ENCODE data around the gene CUL1. TPM values are rescaled to one million over a fixed set of nuclear protein-coding genes. Genes with fewer than 3 reads are reported as not detected.

The CUL1 gene
- total and polyA plus RNA-seq, 4 donors = 22.9 to 56.5 (median 32.8) TPM

DNA sequence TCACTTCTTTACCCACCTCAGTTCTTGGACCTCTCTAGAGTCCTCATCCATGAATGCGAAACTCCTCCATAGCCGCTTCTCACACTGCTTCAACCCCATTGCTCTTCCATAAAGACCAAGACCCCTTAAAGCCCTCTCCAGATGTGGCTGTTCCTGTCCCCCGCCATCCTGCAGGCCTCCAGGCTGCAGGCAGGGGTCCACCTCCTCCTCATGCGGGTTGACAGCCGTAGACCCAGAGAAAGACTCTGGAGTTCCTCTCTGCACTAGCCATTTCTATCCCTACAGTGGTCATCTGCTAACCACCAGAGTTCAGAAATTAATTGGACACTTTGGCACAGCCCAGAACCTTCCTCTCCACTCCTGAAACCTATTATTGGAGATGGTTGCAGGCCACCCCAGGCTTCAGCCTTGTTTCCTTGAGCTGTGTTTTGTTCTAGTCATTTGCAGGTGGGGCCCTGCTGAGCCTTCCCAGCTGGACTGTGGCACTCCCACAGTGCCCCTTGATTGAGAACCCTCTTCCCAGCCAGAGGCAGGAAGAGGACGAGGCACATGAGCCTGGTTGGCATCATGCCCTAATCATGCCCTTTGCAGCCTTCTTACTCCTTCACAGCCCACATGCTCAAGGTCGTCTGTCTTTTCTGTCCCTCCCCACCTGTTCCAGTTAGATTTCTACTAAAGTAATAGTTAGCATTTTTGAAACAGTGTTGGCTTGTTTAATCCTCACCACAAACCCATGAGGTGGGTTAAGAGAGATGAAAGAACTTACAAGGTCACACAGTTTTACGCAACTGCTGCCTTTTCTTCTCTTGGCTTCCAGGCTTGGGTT, 23.9 kb downstream of the CUL1 start:
- no peak for DNase-seq
- Histone ChIP-seq H3K4me3 (no peak overlapping the region), H3K4me1 (ENCODE audit: control insufficient read depth in 5 of 5, insufficient read depth in 5 of 5, low read length in 5 of 5) (peaks cover 0 to 37% (median 10%) of the 10 kb centered on the region in 5 donors), H3K36me3 (ENCODE audit: control insufficient read depth in 4 of 4, insufficient read depth in 4 of 4, low read length in 4 of 4) (no peaks in the 10 kb centered on the region), H3K27ac (ENCODE audit: low read depth in 1 of 2, low read length in 1 of 2) (peak overlapping the region in 1 of 2 donors; percentile 11), H3K9ac (ENCODE audit: insufficient read depth in 1 of 2, low read length in 2 of 2) (no peak overlapping the region), H3K9me3 (ENCODE audit: control insufficient read depth in 4 of 4, insufficient read depth in 3 of 4, low read length in 3 of 4) (no peaks in the 10 kb centered on the region), H3K27me3 (ENCODE audit: control insufficient read depth in 3 of 3, insufficient read depth in 3 of 3, low read length in 2 of 3) (no peaks in the 10 kb centered on the region)
- TF ChIP-seq, protein P1, sequence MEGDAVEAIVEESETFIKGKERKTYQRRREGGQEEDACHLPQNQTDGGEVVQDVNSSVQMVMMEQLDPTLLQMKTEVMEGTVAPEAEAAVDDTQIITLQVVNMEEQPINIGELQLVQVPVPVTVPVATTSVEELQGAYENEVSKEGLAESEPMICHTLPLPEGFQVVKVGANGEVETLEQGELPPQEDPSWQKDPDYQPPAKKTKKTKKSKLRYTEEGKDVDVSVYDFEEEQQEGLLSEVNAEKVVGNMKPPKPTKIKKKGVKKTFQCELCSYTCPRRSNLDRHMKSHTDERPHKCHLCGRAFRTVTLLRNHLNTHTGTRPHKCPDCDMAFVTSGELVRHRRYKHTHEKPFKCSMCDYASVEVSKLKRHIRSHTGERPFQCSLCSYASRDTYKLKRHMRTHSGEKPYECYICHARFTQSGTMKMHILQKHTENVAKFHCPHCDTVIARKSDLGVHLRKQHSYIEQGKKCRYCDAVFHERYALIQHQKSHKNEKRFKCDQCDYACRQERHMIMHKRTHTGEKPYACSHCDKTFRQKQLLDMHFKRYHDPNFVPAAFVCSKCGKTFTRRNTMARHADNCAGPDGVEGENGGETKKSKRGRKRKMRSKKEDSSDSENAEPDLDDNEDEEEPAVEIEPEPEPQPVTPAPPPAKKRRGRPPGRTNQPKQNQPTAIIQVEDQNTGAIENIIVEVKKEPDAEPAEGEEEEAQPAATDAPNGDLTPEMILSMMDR (IDR thresholded peaks at IDR 0.05; ENCODE audit: control extremely low read depth, extremely low read depth) = no peak
- 67 to 74% methylated on average over 8 of the region's 8 CpGs for WGBS, 2 donors
- ATAC-seq (ENCODE audit: insufficient read depth, low FRiP score) = no peak

DNA sequence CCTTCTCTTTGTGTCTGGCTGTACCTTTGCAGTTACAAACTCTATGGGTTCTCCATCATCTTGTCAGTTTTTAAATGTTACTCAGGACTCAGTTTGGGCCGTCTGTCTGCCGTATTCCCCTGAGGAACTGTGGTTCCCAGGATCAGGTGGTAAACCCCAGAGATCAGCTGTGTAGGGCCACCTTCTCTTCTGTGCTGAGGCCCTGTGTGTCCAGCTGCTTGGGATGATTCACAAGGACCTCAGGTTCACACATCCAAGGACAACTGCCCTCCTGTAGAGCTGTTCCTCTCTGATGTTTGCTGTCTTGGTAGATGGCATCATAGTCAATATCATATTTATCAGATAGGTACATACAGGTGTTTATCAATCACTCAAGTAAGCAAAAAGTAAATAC, 24.5 kb downstream of the CUL1 start:
- DNase-seq = no peak
- H3K36me3 ChIP-seq (ENCODE audit: control insufficient read depth in 4 of 4, insufficient read depth in 4 of 4, low read length in 4 of 4) = no peaks in the 10 kb centered on the region
- no peaks in the 10 kb centered on the region for H3K9me3 ChIP-seq (ENCODE audit: control insufficient read depth in 4 of 4, insufficient read depth in 3 of 4, low read length in 3 of 4)
- H3K4me1 ChIP-seq (ENCODE audit: control insufficient read depth in 5 of 5, insufficient read depth in 5 of 5, low read length in 5 of 5) = peaks cover 0 to 35% (median 10%) of the 10 kb centered on the region in 5 donors
- TF ChIP-seq, protein P1 (IDR thresholded peaks at IDR 0.05; ENCODE audit: control extremely low read depth, extremely low read depth) = no peak
- H3K9ac ChIP-seq (ENCODE audit: insufficient read depth in 1 of 2, low read length in 2 of 2) = no peak overlapping the region
- H3K4me3 ChIP-seq = no peak overlapping the region
- no peaks in the 10 kb centered on the region for H3K27me3 ChIP-seq (ENCODE audit: control insufficient read depth in 3 of 3, insufficient read depth in 3 of 3, low read length in 2 of 3)
- peak overlapping the region; percentile 11 to 23 for H3K27ac ChIP-seq (ENCODE audit: low read depth in 1 of 2, low read length in 1 of 2)
- 76 to 89% methylated on average over 2 of the region's 2 CpGs for WGBS, 2 donors
- ATAC-seq (ENCODE audit: insufficient read depth, low FRiP score) = no peak

DNA sequence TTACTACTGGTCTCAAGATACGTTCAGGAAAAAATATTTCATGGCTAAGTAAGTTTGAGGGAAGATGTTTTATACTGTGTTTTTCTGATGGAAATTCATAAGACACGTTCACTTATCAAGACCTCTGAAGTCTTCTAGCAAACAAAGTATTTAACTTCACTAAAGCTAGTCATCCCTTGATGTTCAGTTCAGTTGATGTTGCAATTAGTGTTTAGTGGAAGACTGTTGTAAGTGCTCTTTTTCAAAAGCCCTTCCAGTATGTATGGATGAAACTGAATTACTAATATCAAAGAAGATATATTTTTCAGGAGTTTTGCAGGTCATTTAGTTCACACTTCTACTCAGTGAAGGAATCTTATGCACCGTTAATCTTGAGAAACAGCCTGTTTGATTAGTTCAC, 25.1 kb downstream of the CUL1 start:
- no peaks in the 10 kb centered on the region for H3K36me3 ChIP-seq (ENCODE audit: control insufficient read depth in 4 of 4, insufficient read depth in 4 of 4, low read length in 4 of 4)
- TF ChIP-seq, protein P1 (IDR thresholded peaks at IDR 0.05; ENCODE audit: control extremely low read depth, extremely low read depth) = no peak
- H3K9me3 ChIP-seq (ENCODE audit: control insufficient read depth in 4 of 4, insufficient read depth in 3 of 4, low read length in 3 of 4) = no peaks in the 10 kb centered on the region
- H3K27me3 ChIP-seq (ENCODE audit: control insufficient read depth in 3 of 3, insufficient read depth in 3 of 3, low read length in 2 of 3) = no peaks in the 10 kb centered on the region
- peaks cover 0 to 34% (median 10%) of the 10 kb centered on the region in 5 donors for H3K4me1 ChIP-seq (ENCODE audit: control insufficient read depth in 5 of 5, insufficient read depth in 5 of 5, low read length in 5 of 5)
- H3K4me3 ChIP-seq = no peak overlapping the region
- 48 to 69% methylated on average over 3 of the region's 3 CpGs for WGBS, 2 donors
- no peak overlapping the region for H3K27ac ChIP-seq (ENCODE audit: low read depth in 1 of 2, low read length in 1 of 2)
- no peak overlapping the region for H3K9ac ChIP-seq (ENCODE audit: insufficient read depth in 1 of 2, low read length in 2 of 2)
- DNase-seq = no peak
- no peak for ATAC-seq (ENCODE audit: insufficient read depth, low FRiP score)
